Lung (tissue), 12 donors: ENCODE data around the gene SHLD1. TPM values are rescaled to one million over a fixed set of nuclear protein-coding genes. Genes with fewer than 3 reads are reported as not detected.

Experiments used
- ATAC-seq: fragments of 200-7000 bp; cut with Tn5 transposase; one replicate; pipeline ENCODE4 v1.9.1; 2020; ENCODE audit warnings: moderate number of reproducible peaks; ENCODE audit not compliant: insufficient read depth, low FRiP score
- DNase-seq, 3 donors: peaks; one replicate each; pipeline ENCODE4 v3.0.0-alpha.2; 2013 to 2017
- H3K27ac ChIP-seq, 2 donors: one replicate each; pipeline ENCODE4 v1.5.1; 2013; ENCODE audit warnings: mild to moderate bottlenecking in 2 of 2, moderate library complexity in 2 of 2, control low read depth in 1 of 2, inconsistent platforms in 1 of 2, low read depth in 1 of 2, low read length in 1 of 2
- H3K27me3 ChIP-seq, 3 donors: one replicate each; pipeline ENCODE4 v1.5.1; 2013; ENCODE audit warnings: low read length in 2 of 3; ENCODE audit not compliant: control insufficient read depth in 3 of 3, insufficient read depth in 3 of 3
- H3K36me3 ChIP-seq, 4 donors: one replicate each; pipeline ENCODE4 v1.5.1; 2013; ENCODE audit warnings: low read length in 4 of 4, mild to moderate bottlenecking in 1 of 4, moderate library complexity in 1 of 4; ENCODE audit not compliant: control insufficient read depth in 4 of 4, insufficient read depth in 4 of 4
- H3K4me1 ChIP-seq, 5 donors: one replicate each; pipeline ENCODE4 v1.5.1; 2013; ENCODE audit warnings: low read length in 5 of 5, mild to moderate bottlenecking in 2 of 5, moderate library complexity in 1 of 5; ENCODE audit not compliant: control insufficient read depth in 5 of 5, insufficient read depth in 5 of 5
- H3K4me3 ChIP-seq: one replicate; pipeline ENCODE4 v1.5.1; 2013; ENCODE audit warnings: mild to moderate bottlenecking, control low read depth, moderate library complexity
- H3K9ac ChIP-seq, 2 donors: one replicate each; pipeline ENCODE4 v1.5.1; 2013; ENCODE audit warnings: low read length in 2 of 2, control low read depth in 1 of 2; ENCODE audit not compliant: insufficient read depth in 1 of 2
- H3K9me3 ChIP-seq, 4 donors: one replicate each; pipeline ENCODE4 v1.5.1; 2013; ENCODE audit warnings: low read length in 3 of 4, mild to moderate bottlenecking in 1 of 4, moderate library complexity in 1 of 4; ENCODE audit not compliant: control insufficient read depth in 4 of 4, insufficient read depth in 3 of 4
- CTCF ChIP-seq: IDR thresholded peaks from 2 replicates; pipeline ENCODE4 v1.5.1; 2012; ENCODE audit warnings: mild to moderate bottlenecking; ENCODE audit errors: control extremely low read depth, extremely low read depth
- WGBS, 2 donors: extraction: QIAGEN DNeasy Blood & Tissue Kit; methylation state at CpG; one replicate each; pipeline ENCODE4 v1.1.7; 2013; 5-methylcytosine and 5-hydroxymethylcytosine counted together
- polyA plus RNA-seq, 2 donors: library from polyadenylated mRNA; stranded (reverse); fragments of 200-250 nt; gene quantifications; one replicate each; pipeline ENCODE4 v1.2.1, GENCODE V29; 2013
- total RNA-seq, 2 donors: library from RNA; depleted of rRNA in 1 of 2; stranded (reverse); fragments of >200 nt in 1 of 2; gene quantifications; one replicate each; pipeline ENCODE4 v1.2.1, GENCODE V29; 2014 to 2021
- donor health status: control.
- donor health status: control.
- donor health status: Bipolar disorder and iron deficiency.
- donor health status: healthy.
- donor health status: DM: yes; HTN: yes; CAD: no.

SHLD1 gene
- total and polyA plus RNA-seq, 4 donors = 5.0 to 6.8 (median 6.1) TPM

- DNase-seq (no peak), ATAC-seq (no peak)
- Histone ChIP-seq H3K27me3 (peaks cover 0 to 2% (median 0%) of the 10 kb centered on the region in 3 donors), H3K27ac (no peak overlapping the region), H3K9ac (no peak overlapping the region), H3K36me3 (no peaks in the 10 kb centered on the region), H3K9me3 (no peaks in the 10 kb centered on the region), H3K4me3 (no peak overlapping the region), H3K4me1 (no peaks in the 10 kb centered on the region)
- no peak for TF ChIP-seq CTCF
- WGBS, 2 donors = 83 to 91% methylated on average over 5 of the region's 5 CpGs
These were observed 137.2 kb downstream of the SHLD1 start for GRCh38 chr20:5887386-5887785.

GRCh38 chr20:5888041-5888440, 137.8 kb downstream of the SHLD1 start:
- DNase-seq (no peak), ATAC-seq (no peak)
- WGBS, 2 donors = 12 to 38% methylated on average over 1 of the region's 1 CpG
- no peaks in the 10 kb centered on the region for H3K4me1 ChIP-seq
- no peak overlapping the region for H3K27ac ChIP-seq
- H3K27me3 ChIP-seq = peaks cover 0 to 2% (median 0%) of the 10 kb centered on the region in 3 donors
- H3K9ac ChIP-seq = no peak overlapping the region
- no peaks in the 10 kb centered on the region for H3K9me3 ChIP-seq
- TF ChIP-seq CTCF = no peak
- H3K36me3 ChIP-seq = no peaks in the 10 kb centered on the region
- no peak overlapping the region for H3K4me3 ChIP-seq

- Histone ChIP-seq H3K27ac (no peak overlapping the region), H3K27me3 (peaks cover 0 to 2% (median 0%) of the 10 kb centered on the region in 3 donors), H3K4me1 (no peaks in the 10 kb centered on the region), H3K9me3 (no peaks in the 10 kb centered on the region), H3K36me3 (no peaks in the 10 kb centered on the region), H3K4me3 (no peak overlapping the region), H3K9ac (no peak overlapping the region)
- DNase-seq (no peak), ATAC-seq (no peak)
- TF ChIP-seq CTCF = no peak
- WGBS, 2 donors = 77 to 93% methylated on average over 10 of the region's 10 CpGs
These were observed 140.7 kb downstream of the SHLD1 start for GRCh38 chr20:5890773-5891441.

GRCh38 chr20:5893052-5893451, 142.9 kb downstream of the SHLD1 start:
- WGBS, 2 donors = 60 to 68% methylated on average over 3 of the region's 3 CpGs
- no peak for ATAC-seq
- Histone ChIP-seq H3K4me1 (no peaks in the 10 kb centered on the region), H3K27ac (no peak overlapping the region), H3K27me3 (peaks cover 0 to 2% (median 0%) of the 10 kb centered on the region in 3 donors), H3K36me3 (no peaks in the 10 kb centered on the region), H3K9ac (no peak overlapping the region), H3K9me3 (no peaks in the 10 kb centered on the region), H3K4me3 (no peak overlapping the region)
- no peak for TF ChIP-seq CTCF
- no peak for DNase-seq
